OCI-LY7 (cell line): Measurements from ENCODE around the gene ERICH6. TPM values are rescaled to one million over a fixed set of nuclear protein-coding genes. Genes with fewer than 3 reads are reported as not detected.

Source experiments
- BruUV-seq: library from RNA; stranded (reverse); fragments of 400-500 nt; replicated peaks from 2 replicates; lab custom pipeline; 2021; lab: Mats Ljungman, UMichigan
- CTCF ChIA-PET: fragments of 300-600 bp; sonication (Branson Sonifier 250); formaldehyde crosslinking; loops from one replicate; lab custom pipeline; 2022; ENCODE audit warnings: antibody characterized with exemption; ENCODE audit not compliant: unreplicated experiment; lab: Charles Lee
- POLR2A ChIA-PET: fragments of 300-600 bp; sonication (Branson Sonifier 250); formaldehyde crosslinking; loops from one replicate; lab custom pipeline; 2022; ENCODE audit warnings: antibody characterized with exemption; lab: Charles Lee
- DNase-seq: peaks from one replicate; pipeline ENCODE4 v3.0.0-alpha.2; 2015; ENCODE audit warnings: low spot score
- H2AFZ ChIP-seq: fragments of 200-600 bp; sonication (generic), shearing (Covaris generic); 2 replicates; pipeline ENCODE4 v1.6.1; 2014; ENCODE audit warnings: mild to moderate bottlenecking, antibody characterized with exemption, low read length, moderate library complexity
- H3K27ac ChIP-seq: fragments of 200-600 bp; sonication (generic); 2 replicates; pipeline ENCODE4 v1.5.1; 2014; ENCODE audit warnings: mixed run types, low read depth, mild to moderate bottlenecking, moderate library complexity, low read length, inconsistent platforms; ENCODE audit not compliant: poor library complexity, severe bottlenecking
- H3K36me3 ChIP-seq: fragments of 200-600 bp; sonication (generic); 2 replicates; pipeline ENCODE4 v1.6.1; 2014; ENCODE audit warnings: mild to moderate bottlenecking, antibody characterized with exemption, low read length, moderate library complexity, mixed read lengths; ENCODE audit not compliant: insufficient read depth
- H3K4me1 ChIP-seq: fragments of 200-600 bp; sonication (generic); 2 replicates; pipeline ENCODE4 v1.5.1; 2014; ENCODE audit warnings: mild to moderate bottlenecking, low read length; ENCODE audit not compliant: insufficient read depth, poor library complexity, severe bottlenecking
- H3K4me2 ChIP-seq: fragments of 200-600 bp; sonication (generic); 2 replicates; pipeline ENCODE4 v1.6.1; 2014; ENCODE audit warnings: mild to moderate bottlenecking, low read length
- H3K4me3 ChIP-seq: fragments of 200-600 bp; sonication (generic); 2 replicates; pipeline ENCODE4 v1.5.1; 2014; ENCODE audit warnings: mild to moderate bottlenecking, low read depth, low read length; ENCODE audit not compliant: poor library complexity, severe bottlenecking
- H3K79me2 ChIP-seq: fragments of 200-600 bp; sonication (generic); 2 replicates; pipeline ENCODE4 v1.6.1; 2016; ENCODE audit warnings: low read depth, mild to moderate bottlenecking, low read length, moderate library complexity, mixed read lengths; ENCODE audit not compliant: insufficient read depth
- H3K9me2 ChIP-seq: fragments of 200-600 bp; sonication (generic); 2 replicates; pipeline ENCODE4 v1.6.1; 2016; ENCODE audit warnings: mild to moderate bottlenecking, low read length, mixed read lengths; ENCODE audit not compliant: insufficient read depth
- H3K9me3 ChIP-seq: fragments of 200-600 bp; sonication (generic); 2 replicates; pipeline ENCODE4 v1.6.1; 2014; ENCODE audit warnings: mild to moderate bottlenecking, mixed run types, low read length, mixed read lengths
- H4K20me1 ChIP-seq: fragments of 200-600 bp; sonication (generic); 2 replicates; pipeline ENCODE4 v1.6.1; 2014; ENCODE audit warnings: mild to moderate bottlenecking, antibody characterized with exemption, low read length, moderate library complexity, mixed read lengths; ENCODE audit not compliant: insufficient read depth
- CTCF ChIP-seq: fragments of 200-600 bp; sonication (generic); conservative IDR thresholded peaks from 2 replicates; pipeline ENCODE4 v1.5.1; 2014; ENCODE audit warnings: mild to moderate bottlenecking, antibody characterized with exemption, low read length, moderate library complexity, mixed read lengths
- EZH2phosphoT487 ChIP-seq: fragments of 200-600 bp; sonication (generic); IDR thresholded peaks from 2 replicates; pipeline ENCODE4 v1.6.1; 2018; ENCODE audit warnings: low read depth, borderline replicate concordance, mild to moderate bottlenecking, mixed run types, antibody characterized with exemption, low read length, moderate library complexity, mixed read lengths
- intact Hi-C: fragments of 100-400 bp; cut with micrococcal nuclease; formaldehyde crosslinking; loops from one replicate; pipeline ENCODE4 v1.10.0; 2022; ENCODE audit not compliant: unreplicated experiment
- total RNA-seq, 2 experiments: library from RNA; depleted of rRNA in 1 of 2; stranded (reverse); fragments of >200 nt in 1 of 2; shearing (Covaris generic) in 1 of 2; gene quantifications; 2 replicates each; pipeline ENCODE4 v1.2.3, GENCODE V29; 2014 to 2022

ERICH6 gene
- total RNA-seq, 2 experiments from 2014 or later, result 0.38 to 0.41 TPM

DNA sequence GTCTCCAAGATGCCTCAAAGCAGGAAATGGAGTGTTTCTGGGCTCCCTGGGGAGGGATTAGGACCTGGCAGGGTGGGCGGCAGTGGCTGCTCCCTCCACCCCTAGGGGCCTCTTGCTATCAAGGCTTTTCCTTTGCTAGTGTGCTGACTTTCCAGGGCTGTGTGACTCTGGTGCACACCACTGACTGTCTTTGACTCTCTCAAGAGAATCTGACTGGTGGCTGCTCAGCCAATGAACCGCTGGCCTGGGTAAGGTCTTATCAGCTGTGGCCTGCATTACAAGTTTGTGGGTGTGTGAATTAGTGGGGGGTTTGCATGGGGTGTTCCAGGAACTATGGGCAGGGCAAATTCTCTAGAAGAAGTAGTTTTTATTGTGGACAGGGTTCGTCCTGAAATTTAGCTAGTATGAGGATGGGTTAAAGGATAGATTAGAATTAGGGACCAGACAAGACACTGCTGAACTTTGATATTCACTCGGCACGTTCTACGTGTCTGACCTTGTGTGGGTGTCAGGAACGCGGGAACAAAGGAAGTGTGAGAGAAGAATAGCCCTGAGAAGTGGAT, 29.7 kb upstream of the ERICH6 start:
- H3K27ac ChIP-seq, result no peak overlapping the region
- BruUV-seq, result no TSS peak

DNA sequence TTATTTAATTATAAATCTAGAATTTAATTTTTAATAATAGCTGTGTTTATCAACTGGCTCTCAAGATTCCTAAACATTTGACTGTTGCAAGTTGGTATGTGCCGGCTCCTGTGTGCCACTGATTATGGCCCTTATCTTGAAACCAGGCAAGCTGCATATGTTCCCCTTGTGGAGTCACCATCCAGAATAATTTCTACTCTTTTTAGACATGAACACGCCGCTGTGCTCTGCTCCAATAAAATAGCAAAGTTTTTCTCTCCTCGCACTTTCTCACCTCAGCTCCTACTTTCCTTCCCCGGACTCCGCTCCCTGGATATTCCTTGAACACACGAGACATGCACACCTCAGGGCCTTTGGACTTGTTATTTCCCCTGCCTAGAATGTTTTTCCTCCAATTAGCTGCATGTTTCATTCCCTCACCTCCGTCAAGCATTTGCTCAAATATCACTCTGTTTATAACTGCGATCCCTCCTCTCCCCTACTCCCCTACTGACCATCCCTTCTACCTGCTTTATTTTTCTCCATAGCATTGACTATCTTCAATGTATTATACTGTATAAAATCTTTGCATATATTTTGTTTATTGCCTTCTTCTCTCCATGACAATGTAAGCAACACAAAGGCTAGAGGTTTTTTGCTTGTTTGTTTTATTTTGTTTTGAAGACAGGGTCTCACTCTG, 26.1 kb upstream of the ERICH6 start:
- no TSS peak for BruUV-seq
- Histone ChIP-seq H3K9me3 (no peaks in the 10 kb centered on the region), H3K4me3 (no peak overlapping the region), H3K27ac (no peak overlapping the region), H3K4me1 (no peaks in the 10 kb centered on the region), H3K79me2 (no peaks in the 10 kb centered on the region), H3K36me3 (no peaks in the 10 kb centered on the region), H3K9me2 (no peaks in the 10 kb centered on the region), H3K4me2 (no peak overlapping the region), H4K20me1 (no peaks in the 10 kb centered on the region), H2AFZ (no peak overlapping the region)
- intact Hi-C loops, result loop anchor here (10.0 kb wide), 1 partner anchor 105 kb away; no protein-coding TSS in a partner anchor
- POLR2A ChIA-PET, result interaction anchor here (0.9 to 1.5 kb wide), 3 partner anchors 8 to 47 kb away, joined by 3 to 6 read pairs (median 3); no protein-coding TSS in a partner anchor
- CTCF ChIA-PET, result interaction anchor here (1.2 kb wide), 1 partner anchor 9 kb away, joined by 3 read pairs; no protein-coding TSS in a partner anchor
- TF ChIP-seq EZH2phosphoT487, result no peak
- no peak for TF ChIP-seq CTCF
- no peak for DNase-seq

More for the DNA sequence above, 29.7 kb upstream of the ERICH6 start:
- H3K9me2 ChIP-seq, result no peaks in the 10 kb centered on the region
- no peak overlapping the region for H3K4me3 ChIP-seq
- no peak for TF ChIP-seq EZH2phosphoT487
- TF ChIP-seq CTCF, result no peak
- no peak overlapping the region for H3K4me2 ChIP-seq
- H3K36me3 ChIP-seq, result no peaks in the 10 kb centered on the region
- H3K9me3 ChIP-seq, result no peaks in the 10 kb centered on the region
- no peak overlapping the region for H2AFZ ChIP-seq
- ChIA-PET POLR2A (no interaction called here), CTCF (no interaction called here)
- H3K79me2 ChIP-seq, result no peaks in the 10 kb centered on the region
- no peak for DNase-seq
- peaks cover 5% of the 10 kb centered on the region for H3K4me1 ChIP-seq
- intact Hi-C loops, result no loop called here
- H4K20me1 ChIP-seq, result no peaks in the 10 kb centered on the region
